ENCODE measurements around the gene LANCL1.

LANCL1 gene, protein sequence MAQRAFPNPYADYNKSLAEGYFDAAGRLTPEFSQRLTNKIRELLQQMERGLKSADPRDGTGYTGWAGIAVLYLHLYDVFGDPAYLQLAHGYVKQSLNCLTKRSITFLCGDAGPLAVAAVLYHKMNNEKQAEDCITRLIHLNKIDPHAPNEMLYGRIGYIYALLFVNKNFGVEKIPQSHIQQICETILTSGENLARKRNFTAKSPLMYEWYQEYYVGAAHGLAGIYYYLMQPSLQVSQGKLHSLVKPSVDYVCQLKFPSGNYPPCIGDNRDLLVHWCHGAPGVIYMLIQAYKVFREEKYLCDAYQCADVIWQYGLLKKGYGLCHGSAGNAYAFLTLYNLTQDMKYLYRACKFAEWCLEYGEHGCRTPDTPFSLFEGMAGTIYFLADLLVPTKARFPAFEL

DNA sequence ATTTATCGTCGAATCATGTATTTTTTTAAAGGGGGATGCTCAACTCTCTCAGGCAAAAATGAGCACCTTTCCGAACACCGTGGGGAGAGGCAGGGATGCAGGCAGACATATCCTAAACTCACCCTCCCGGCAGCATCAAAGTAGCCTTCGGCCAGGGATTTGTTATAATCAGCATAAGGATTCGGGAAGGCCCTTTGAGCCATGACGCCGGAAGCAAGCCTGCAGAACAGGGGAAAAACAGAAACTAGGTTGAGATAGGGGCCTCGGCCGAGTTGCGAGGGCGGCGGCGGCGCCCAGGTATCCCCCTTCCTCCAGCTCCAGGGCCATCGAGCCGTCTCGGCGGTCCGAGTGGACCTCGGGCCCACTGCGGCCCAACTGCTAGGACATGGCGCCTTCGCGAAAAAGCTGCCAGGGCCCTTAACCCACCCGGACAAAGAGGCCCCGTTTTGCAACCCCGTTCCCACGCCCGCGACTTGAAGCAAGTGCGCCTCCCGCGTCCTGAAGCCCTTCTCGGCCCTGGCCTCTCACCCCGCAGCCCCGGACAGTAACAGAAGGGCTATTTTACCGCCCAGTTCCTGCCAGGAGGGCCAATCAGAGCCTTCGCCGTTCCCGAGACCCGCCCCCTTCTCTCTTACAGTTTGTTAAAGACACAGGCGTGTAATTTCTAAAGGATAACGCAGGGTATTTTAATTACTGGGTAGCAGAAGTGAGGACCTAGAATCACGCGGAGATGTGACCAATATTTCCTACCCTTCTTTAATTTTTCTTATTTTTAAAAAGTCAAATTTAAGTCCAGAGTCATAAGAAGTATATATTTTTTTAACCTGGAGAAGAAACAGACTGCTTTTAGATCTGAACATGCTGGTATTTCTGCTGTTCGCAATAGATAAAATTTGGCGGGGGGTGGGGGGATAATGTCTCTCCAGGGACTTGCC lies at the start of gene LANCL1:
TSS of gene LANCL1 (minus strand) at position 566 of the 935 bp plus-strand sequence. CDS start at position 203, 363 bp downstream.
- peak; percentile 92 for DNase-seq

DNA sequence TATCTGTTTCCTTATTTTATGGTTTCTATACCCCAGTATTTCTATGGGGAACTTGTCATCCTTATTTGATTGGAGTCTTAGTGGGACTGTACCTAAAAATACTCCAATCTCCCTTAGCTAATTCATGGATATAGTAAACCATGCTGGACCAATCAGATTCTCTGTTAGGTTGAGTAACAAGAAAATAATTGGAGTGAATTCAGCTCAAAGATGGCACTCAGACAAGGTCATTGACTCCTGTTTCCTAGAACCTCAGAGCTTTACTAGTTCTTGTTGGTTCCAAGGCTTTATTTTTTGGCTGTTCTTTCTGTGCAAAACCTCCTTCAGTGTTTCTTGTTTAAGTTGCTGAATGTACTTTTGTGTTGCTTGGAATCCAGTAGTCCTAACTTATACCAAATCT lies 48.0 kb upstream of the LANCL1 start:
- DNase-seq, result no peak

DNA sequence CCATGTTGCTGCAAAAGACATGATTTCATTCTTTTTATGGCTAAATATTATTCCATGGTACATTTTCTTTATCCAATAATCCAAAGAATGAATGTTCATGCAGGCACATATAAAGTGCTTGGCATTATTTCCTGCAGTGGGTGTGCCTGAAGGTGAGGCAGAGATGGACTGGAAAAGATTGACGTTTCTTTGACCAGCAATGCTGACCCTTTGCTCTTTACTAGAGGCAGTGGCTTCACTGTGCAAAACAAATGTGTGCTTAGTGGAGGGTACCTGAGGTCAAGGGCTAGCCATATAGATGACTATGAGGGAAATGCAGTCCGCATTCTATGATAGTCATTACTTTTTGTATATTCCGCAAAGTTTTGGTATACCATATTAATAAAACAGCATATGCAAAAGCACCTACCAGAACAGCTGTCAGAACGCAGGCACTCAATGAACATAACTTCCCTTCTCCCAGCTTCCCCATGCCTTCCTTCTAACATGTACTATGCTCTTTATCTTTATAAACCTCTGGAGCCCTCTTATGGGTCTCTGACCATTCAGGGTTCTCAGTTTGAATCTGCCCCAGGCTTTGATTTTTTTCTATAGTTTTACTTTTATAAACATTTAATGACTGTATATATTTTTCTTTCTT lies 47.2 kb upstream of the LANCL1 start:
- no peak for DNase-seq

DNA sequence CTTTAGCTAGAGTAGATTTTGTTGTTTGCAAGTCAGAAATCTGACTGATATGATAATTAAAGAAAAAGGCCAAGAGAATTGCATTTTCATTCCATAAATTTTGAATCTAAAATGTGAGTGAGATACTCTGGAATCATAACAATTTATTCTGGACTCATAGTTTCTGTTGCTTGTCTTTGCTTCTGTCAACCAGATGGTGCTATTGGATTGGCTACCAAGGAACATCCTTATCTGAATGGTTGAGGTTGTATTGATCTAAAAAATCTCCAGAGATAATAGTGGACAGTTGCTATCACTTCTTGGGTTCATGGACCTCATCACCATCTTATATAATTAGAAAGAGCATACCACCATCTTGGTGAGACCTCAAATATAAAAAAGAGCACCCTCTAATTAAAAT lies 45.8 kb upstream of the LANCL1 start:
- no peak for DNase-seq

DNA sequence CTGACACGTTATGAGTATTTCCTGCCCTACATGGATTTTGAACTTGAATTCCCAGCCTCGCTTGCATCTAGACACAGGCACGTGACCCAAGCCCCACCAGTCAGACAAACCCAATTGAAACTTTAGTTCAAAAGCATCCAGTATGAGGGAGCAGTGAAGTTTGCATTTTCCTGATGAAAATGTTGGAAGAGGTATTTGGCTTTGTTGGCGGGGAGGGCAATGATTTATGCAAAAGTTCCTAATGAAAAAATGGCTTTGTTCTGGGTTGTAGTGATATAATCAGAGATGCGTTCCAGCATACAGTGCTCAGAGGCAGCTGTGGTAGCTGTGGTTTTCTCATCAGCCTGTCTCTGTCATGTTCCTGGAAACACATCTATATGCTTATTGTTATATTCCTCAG lies 43.0 kb upstream of the LANCL1 start:
- DNase-seq, result no peak

DNA sequence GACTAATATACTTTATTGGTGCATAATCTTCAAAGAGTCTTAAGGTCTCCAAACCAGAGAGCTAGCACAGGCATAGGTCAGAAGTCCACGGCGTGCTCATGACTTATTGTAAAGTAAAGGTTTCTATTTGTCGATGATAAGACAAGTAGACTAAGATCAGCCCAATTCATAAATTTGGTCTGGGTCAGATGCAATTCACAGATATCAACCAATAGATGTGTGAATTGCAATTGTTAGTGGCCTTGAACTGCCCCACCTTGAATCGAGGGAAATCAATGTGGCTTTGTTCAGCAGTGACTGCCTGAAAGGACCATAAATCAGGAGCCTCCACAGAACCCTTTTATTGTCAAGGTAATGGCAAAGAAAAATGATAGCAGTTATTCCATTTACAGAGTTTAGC lies 40.7 kb upstream of the LANCL1 start:
- no peak for DNase-seq

DNA sequence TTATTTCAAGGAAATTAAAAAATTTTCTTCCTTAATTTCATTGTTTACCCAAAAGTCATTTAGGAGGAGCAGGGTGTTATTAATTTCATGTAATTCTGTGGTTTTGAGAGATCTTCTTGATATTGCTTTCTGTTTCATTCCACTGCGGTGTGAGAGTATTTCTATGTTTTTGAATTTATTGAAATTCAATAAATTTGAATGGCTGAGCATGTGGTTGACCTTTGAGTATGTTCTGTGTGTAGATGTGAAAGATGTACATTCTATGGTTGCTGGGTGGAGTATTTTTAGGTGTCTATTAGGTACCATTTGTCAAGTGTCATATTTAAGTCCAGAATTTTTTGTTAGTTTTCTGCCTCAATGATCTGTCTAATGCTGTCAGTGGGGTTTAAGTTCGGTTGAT lies 39.4 kb upstream of the LANCL1 start:
- no peak for DNase-seq

DNA sequence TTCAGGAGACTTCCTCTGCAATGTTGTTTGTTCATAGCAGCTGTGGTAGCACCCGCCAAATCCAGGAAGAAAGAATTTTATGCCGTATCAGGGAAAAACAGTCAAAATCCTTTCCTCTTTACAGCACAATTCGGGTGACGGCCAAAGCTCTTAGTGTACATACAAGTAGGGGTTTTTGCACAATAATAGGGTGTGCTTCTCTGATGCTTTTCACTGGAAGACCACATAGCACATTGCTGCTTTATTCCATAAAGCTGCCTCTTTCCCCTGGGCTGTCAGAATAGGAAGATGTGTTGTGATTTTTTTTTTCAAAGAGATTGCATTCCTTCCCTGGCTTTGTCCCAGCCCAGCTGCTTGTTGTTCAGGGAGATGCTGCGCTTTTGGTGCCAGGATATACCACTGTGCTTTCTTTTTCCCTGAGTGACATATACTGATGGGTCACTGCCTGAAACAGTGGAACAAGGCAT lies 27.2 kb upstream of the LANCL1 start:
- no peak for DNase-seq

DNA sequence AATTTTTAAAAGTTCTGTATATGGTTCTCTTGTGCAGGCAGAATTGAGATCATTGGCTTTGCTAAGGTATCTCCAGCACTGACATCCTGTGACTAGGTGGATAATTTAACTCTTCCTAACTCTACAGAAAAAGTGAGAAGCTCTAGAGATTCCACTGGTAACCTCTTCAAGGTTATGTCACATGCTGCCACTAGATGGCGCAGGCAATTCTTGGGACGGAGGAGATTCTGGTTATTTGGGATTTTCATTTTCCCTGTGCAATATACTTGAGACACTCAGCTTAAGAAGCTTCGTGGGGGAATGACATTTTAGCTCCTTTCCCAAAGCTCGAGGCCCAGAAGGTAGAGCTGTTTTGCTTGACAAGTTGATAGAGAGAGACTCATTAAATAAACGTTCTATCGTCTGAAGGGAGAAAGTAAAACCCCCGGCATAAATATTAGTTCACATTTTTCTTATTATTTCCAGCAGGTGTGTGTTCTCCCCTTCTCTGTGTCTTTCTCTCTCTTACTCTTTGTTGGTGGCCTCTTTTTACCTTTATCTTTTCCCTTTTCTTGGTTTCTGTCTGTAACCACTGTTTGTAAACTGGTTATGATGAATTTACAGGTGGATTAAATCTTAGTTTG lies 26.6 kb upstream of the LANCL1 start:
- peak; percentile 52 for DNase-seq

DNA sequence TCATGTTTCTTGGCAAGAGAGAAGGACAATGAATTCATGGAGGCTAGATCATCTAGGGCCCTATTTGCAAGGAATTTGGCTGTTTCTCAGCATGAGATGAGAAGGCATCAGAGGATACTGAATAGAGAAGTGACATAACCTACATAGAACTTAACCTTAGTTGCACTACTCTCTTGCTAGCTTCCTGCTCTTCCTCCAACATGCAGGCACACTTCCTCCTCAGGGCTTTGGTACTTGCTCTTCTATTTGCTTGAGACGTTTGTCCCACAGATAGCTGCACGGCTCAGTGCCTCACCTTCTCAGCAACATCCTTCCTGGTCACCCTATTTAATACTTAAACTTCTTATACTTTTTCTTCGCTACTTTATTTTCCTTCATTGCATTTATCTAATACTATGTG lies 20.0 kb upstream of the LANCL1 start:
- DNase-seq, result no peak

DNA sequence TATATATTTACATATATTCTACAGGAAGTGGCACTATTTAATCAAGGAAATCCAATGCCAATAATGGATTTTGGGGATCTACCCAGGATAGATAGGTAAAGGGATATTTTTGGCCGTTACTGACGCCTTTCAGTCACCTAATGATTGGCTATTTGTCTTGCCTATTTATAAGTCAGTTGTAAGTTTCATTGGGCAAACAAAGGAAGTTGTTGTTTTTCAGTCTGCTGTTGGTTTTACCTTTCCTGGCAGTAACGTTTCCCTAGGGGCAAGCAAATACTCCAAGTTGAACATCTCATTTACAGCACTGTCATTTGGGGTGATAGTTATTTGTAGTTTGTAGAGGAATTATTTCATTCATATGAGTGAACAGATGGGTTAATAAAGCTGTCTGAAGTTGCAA lies 17.0 kb upstream of the LANCL1 start:
- DNase-seq, result no peak

DNA sequence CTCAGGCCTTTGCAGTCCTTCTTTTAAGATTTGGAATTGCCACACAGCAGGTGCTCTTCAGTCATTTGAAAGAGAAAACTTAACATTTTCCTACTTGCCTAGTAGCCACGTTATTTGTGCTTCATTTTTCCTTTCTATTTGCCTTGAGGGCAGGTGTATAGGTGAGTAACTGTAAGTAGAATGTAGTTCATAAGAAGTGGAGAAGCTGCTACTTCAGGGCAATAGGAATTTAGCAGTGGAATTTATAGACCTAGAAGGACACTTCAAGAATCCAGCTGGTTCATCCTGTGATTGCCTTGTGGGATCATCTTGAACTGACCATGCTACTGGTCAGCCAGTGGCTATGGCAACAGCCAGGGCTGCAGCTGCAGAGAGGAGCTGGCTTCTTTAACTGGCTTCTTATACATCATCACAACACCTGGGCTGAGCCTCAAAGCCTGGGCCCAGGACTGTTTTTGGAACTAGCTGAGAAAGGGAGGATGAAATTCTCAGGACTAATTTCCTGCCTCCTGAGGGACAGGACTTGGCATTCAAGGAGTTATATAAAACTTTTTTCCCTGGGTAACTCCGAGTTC lies 5.1 kb upstream of the LANCL1 start:
- no peak for DNase-seq

DNA sequence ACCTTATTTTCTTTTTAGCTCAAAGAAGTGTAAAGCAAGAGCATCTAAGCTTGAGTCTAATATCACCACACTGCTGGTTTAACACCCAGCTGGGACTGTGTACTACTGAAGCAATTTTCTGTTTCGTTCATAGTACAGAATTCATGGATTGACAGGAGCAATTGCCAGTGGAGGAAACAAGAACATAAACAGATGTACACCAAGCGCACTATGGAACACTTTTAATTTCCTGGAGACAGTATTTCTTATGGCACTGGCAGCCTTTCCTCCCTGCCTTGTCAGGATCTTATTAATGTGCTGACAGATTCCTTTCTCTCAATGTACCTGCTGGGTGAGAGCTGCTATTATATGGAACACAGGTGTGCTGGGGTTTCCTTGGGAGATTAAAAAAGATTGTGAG lies 4.2 kb upstream of the LANCL1 start:
- DNase-seq, result no peak

DNA sequence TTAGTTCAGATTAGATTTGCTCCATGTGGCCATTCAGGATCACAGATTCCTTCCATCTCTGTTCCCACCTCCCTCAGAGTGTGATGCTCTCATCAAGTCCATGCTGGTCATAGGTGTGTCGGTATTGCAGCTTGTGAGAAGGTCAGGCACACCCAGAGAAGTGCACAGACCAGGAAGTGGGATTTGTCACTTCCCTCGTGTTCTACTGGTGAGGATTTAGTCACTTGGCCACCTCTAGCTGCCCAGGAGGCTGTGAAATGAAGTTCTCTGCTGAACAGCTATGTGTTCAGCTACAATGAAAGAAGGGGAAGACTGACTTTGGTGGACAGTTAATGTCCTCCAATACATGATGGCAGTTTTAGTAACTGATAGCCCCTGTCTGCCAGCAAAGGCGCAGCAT lies 3.5 kb upstream of the LANCL1 start:
- no peak for DNase-seq

DNA sequence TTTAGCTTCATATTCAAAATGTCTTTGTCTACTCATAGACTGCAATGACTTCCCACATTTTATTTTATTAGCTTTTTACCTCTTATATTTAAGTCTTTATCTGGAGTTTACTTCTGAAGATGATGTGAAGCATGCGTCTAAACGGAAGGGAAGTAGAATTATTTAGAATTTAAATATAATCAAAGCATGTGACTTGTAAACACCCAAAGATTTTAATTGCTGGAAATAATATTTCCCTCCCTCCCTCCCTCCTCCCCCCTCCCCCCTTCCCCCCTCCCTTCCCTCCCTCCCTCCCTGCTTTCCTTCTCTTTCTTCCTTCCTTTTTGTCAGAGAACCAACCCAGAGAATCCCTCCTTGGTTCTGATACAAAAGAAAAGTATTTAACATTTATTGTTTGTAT lies 2.1 kb upstream of the LANCL1 start:
- DNase-seq, result no peak

DNA sequence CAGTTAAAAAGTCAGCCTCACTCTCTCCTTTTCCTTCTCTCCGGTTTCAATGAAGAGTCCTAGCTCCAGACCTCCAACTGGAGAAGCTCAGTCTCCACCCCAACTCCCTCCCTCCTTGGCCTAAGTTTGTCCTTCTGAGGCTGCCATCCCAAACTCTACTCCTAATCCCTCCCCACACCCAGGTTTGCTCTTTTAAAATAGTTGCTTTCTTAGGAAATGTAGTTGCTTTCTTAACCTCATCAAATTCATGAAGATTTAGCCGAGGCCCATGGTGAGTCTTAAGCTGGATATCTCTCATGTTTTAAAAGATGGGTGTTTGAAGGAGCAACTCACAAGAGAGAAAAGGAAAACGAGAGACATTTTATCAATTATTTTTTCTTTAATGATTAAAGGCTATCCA lies 937 bp upstream of the LANCL1 start:
- no peak for DNase-seq

DNA sequence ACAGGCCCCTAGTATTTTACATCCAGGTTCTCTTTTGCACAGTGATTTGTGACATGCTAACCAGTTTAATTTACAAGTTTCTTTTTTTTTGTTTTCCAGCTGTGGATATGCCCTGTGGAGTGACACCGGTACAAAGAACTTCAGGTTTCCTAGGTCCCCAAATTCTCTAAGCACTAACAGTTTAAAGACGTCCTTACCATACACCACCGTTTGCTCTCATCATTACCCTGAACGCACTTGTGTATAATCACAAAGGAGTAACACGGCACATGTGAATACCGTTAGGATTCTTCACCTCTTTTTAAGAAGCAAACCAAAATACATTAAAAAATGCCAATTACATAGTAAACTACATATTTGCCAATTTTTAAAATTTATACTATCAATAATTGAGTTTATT lies 853 bp downstream of the LANCL1 start:
- no peak for DNase-seq

DNA sequence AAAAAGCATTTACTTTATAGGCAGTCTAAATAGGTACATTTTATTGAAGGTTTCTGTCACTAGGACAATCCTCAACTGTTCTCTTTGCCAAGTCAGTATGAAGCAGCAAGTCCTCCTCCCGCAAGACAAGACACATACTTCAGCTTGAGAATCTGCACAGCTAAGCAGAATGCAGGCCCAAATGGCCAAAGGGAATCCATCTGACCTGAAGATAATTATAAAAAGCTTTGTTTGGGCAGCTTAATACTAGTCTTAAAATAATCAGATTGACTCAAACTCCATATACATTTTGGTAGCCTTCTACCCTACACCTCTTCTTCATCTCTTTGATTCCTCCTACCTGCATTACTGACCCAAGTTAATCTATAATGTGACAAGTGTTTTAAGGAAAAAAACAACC lies 1.8 kb downstream of the LANCL1 start:
- DNase-seq, result no peak

DNA sequence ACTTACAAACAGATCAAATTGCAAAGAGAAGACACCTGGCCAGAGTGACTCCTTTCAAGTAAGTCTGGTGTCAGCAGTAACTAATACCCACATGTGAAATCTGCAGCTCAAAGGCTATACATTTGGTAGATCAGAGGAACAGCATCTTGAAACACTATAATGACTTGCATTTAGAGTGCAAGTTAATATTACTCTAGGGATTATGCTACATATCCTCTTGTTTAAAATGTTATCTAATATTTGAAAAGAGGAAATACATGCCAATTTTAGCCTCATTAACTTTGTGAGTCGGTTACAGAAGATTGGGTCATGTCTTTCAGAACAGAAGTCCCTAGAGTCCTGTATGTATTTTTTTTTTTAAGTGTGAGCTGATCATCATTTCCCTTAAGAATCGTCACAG lies 15.2 kb downstream of the LANCL1 start:
- DNase-seq, result no peak

DNA sequence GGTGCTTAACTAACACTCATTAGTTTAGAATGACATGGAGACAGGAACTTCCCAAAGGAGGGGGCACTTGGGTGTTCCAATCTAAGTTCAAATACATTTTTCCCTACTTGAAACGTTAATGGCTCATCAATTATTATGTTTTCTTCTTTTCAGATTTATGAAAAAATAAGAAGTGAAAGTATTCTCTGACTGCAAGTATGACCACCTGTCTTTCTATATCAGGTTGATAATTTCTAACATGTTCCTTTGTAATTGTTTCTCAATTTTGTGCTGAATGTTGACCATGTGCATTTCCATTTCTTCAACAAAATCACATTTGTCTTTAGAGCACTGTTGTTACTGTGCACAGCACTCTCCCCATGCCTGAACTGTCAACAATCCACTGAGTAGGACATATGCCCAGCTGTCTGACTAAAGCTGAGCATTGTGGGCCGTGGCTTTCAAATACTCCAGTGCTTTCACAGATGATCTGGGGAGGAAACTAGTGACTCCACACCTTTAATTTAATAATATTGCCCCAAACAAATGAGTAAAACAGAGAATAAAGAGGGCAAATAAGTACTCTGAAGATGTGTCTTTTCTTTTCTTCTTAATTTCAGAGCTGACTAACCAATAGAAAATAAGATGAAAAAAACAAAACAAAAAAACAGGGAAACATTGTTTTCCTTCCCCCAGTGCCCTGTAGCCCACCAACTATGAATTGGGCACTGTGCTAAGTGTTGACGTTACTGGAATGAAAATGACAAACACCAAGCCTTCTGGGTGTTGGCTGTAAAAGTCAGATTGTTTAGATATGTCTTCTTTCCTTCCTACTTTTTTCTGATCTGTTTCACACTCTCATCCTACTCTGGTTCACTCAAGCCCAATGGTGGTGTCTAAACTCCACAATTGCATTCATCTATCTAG lies 16.0 kb downstream of the LANCL1 start:
- no peak for DNase-seq

DNA sequence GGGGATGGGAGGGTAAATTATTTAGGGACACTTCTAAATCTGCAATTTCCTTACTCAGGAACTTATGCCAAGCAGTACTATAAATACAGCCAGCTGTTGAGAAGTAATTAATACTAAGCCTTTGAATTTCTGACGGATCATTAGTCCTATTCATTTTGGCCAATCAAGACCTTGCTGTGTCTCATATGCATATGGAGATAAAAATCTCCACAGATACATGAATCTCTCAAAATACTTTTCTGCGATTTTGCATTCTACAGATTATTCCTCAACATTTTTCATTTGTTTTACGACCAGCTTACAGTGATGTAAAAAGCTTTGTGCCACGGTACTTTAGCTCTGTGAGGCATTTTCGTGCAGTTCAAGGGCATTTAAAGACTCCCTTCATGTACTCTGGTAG lies 16.7 kb downstream of the LANCL1 start:
- DNase-seq, result no peak

DNA sequence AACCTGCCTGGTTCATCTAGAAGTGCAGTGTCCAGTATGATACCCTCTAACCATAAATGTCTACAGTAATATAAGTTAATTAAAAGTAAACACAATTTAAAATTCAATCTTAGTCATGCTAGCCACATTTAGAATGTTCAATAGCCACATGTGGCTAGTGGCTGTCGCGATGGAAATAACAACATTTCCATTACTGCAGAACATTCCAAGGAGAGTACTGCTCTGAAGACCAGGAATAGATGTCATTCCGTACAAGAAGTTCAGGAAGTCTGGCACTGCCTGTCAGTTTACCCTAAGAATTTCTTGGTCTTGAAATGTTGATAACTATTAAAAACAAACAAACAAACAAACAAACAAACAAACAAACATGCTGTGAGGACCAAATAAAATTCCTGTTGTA lies 17.2 kb downstream of the LANCL1 start:
- DNase-seq, result no peak

All from NCI-H748 treated with DMSO at 0.1 percent for 48 hours (cell line).